Measurements from ENCODE around the gene IZUMO1. TPM values are rescaled to one million over a fixed set of nuclear protein-coding genes. Genes with fewer than 3 reads are reported as not detected.

The IZUMO1 gene
- total RNA-seq = 1 to 10 TPM in 1 of 4 donors, not detected in 3; 2.1 TPM

DNA sequence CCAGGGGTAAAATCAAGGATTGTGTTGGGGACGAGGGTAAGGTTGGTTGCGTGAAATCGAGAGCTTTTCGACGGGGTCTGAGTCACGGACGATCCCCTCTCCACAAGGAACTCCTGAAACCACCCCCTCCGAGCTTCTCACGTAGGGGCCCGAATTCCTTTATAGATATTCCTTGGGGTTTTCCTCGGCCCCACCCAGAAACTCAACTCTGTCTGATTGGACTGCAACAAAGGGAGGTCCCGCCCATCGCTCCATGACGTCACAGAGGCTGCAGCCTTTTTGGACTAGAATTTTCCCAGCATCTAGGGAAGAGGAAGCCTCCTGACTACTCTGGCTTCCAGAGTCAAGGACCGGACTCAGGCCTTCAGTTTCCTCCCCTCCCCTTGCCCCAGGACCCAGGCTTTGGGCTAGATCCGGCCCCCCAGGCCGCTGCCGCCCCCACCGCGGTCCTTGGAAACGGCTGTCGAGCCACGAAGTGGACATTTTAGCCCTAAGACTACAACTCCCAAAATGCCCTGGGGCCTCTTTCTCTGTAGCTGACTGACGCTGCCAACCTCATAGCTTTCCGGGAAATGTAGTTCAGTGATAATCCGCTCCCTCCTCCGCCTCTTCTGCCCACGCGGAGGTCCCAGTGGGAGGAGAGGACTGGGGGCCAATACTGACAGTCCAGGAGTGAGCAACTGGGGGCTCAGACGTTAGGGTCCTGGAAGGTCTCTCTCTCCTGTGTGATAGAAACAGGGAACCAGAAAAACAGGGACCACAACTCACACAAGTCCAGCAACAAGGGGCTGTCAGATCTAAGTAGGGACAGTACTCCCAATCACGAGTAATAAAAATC is at the start of gene IZUMO1:
Gene IZUMO1, minus strand, starts transcription at position 172 of the 838 bp plus-strand sequence. CDS start 1,050 bp downstream, outside the sequence.
- Histone ChIP-seq H3K27ac (peak within 1 kb of the TSS; percentile 73 to 82 (median 80)), H3K36me3 (no peaks in the 10 kb centered on the region), H3K27me3 (no peaks in the 10 kb centered on the region), H3K4me1 (peaks cover 4 to 5% of the 10 kb centered on the region in 2 donors), H3K9me3 (no peaks in the 10 kb centered on the region), H3K4me3 (peak within 1 kb of the TSS; percentile 41 to 56 (median 48))
- TF ChIP-seq, protein P1, sequence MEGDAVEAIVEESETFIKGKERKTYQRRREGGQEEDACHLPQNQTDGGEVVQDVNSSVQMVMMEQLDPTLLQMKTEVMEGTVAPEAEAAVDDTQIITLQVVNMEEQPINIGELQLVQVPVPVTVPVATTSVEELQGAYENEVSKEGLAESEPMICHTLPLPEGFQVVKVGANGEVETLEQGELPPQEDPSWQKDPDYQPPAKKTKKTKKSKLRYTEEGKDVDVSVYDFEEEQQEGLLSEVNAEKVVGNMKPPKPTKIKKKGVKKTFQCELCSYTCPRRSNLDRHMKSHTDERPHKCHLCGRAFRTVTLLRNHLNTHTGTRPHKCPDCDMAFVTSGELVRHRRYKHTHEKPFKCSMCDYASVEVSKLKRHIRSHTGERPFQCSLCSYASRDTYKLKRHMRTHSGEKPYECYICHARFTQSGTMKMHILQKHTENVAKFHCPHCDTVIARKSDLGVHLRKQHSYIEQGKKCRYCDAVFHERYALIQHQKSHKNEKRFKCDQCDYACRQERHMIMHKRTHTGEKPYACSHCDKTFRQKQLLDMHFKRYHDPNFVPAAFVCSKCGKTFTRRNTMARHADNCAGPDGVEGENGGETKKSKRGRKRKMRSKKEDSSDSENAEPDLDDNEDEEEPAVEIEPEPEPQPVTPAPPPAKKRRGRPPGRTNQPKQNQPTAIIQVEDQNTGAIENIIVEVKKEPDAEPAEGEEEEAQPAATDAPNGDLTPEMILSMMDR (IDR thresholded peaks at IDR 0.05 in 4 of 5, conservative IDR thresholded peaks at IDR 0.05 in 1 of 5) = no peak
- peak in 1 of 2 donors; percentile 53 for TF ChIP-seq POLR2A (IDR thresholded peaks at IDR 0.05)
- in situ Hi-C loops (cut with MboI; ENCODE audit: low sequenced_read_pairs in 4 of 4) = loop anchor here in 2 of 4 donors (10.0 to 25.0 kb wide), 2 partner anchors 102 to 110 kb away; partner anchors contain the start of genes CA11 (in 2 of the 2) and DBP (in 1 of the 2)
- ATAC-seq = peak; percentile 87 to 95
- intact Hi-C loops (cut with DNase I; ENCODE audit: low total_unique reads) = no loop called here
- peak; percentile 68 to 77 for DNase-seq

DNA sequence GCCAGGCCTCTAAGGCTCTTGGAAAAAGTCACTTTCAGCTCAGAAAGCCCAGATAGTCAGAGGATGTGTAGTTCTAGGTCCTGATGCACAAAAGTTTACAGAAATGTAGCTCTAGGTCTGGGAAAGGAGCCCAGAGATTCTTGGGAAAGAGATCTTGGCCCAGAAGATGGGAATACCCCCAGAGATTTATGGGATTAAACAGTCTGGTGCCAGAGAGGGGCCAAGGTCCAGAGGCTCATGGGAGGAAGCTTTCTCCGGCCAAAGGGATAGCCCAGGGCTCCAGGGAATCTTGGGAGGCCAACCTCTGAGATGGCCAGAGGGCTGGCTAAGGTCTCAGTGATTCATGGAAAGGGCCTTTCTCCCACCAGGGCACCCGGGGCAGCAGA is 49.0 kb upstream of the IZUMO1 start:
- in situ Hi-C loops (cut with MboI; ENCODE audit: low sequenced_read_pairs in 4 of 4) = no loop called here
- no peak for TF ChIP-seq POLR2A (IDR thresholded peaks at IDR 0.05)
- TF ChIP-seq, protein P1 (IDR thresholded peaks at IDR 0.05 in 4 of 5, conservative IDR thresholded peaks at IDR 0.05 in 1 of 5) = no peak
- Histone ChIP-seq H3K9me3 (no peaks in the 10 kb centered on the region), H3K27ac (peak overlapping the region; percentile 83 to 90 (median 86)), H3K4me3 (no peak overlapping the region), H3K4me1 (peaks cover 0 to 4% of the 10 kb centered on the region in 2 donors), H3K36me3 (no peaks in the 10 kb centered on the region), H3K27me3 (no peaks in the 10 kb centered on the region)
- intact Hi-C loops (cut with DNase I; ENCODE audit: low total_unique reads) = loop anchor here (1.0 to 5.0 kb wide), 4 partner anchors 15 to 257 kb away; partner anchors contain the start of genes BCAT2 and FTL
- DNase-seq = peak in 1 of 2 donors; percentile 55
- ATAC-seq = peak; percentile 31 to 33

DNA sequence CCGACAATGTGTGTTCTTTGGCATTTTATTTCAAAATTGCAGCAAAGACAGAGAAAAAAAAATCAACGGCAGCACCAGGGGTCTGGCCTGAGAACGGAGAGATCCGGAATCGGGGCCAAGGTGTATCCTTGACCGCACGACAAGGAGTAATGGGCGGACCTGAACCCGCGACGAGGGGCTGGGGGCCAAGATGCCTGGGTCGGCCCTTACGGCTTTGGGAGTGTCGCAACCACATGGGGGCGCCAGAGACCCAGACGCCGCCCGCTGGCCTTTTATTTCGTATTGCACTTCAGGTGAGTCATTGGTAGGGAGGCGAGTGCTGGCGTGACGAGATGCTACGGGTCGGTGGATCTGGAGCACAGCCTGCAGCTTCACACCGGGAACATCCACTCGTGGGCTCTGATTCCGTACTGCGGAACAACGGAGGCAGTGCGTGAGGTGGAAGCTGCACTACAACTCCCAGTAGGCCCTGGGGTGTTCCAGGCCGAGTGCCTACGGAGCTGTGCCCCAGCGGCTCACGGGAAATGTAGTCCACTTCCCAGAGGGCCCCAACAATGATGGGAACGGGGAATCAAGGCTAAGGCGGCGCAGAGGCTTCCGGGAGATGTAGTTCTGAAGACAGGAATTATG is 48.5 kb upstream of the IZUMO1 start:
- TF ChIP-seq POLR2A (IDR thresholded peaks at IDR 0.05) = no peak
- TF ChIP-seq, protein P1 (IDR thresholded peaks at IDR 0.05 in 4 of 5, conservative IDR thresholded peaks at IDR 0.05 in 1 of 5) = peak; percentile 98 to 99 (median 99)
- Histone ChIP-seq H3K4me3 (peak overlapping the region; percentile 46 to 56 (median 51)), H3K27me3 (no peaks in the 10 kb centered on the region), H3K4me1 (peaks cover 0 to 4% of the 10 kb centered on the region in 2 donors), H3K27ac (peak overlapping the region; percentile 83 to 90 (median 86)), H3K9me3 (no peaks in the 10 kb centered on the region), H3K36me3 (no peaks in the 10 kb centered on the region)
- in situ Hi-C loops (cut with MboI; ENCODE audit: low sequenced_read_pairs in 4 of 4) (no loop called here), intact Hi-C loops (cut with DNase I; ENCODE audit: low total_unique reads) (loop anchor here (1.0 to 5.0 kb wide), 4 partner anchors 16 to 257 kb away; partner anchors contain the start of genes BCAT2 and FTL)
- ATAC-seq (peak; percentile 97 to 98), DNase-seq (peak; percentile 90 to 93)

DNA sequence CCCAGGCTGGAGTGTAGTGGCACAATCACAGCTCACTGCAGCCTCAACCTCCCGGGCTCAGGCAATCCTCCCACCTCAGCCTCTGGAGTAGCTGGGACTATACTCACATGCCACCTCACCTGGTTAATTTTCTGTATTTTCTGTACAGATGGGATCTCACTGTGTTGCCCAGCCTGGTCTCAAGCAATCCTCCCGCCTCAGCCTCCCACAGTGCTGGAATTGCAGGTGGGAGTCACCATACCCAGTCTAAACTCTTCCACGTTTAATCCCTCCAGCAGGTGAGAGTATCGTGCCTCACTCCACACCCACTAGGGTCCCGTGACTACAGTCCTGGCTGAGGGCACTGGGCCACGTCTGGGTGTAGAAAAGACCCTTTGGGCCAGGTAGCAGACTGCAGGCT is 47.6 kb upstream of the IZUMO1 start:
- DNase-seq (no peak), ATAC-seq (no peak)
- intact Hi-C loops (cut with DNase I; ENCODE audit: low total_unique reads) = loop anchor here (2.0 kb wide), 1 partner anchor 17 kb away; the partner anchor contains the start of gene BCAT2
- no peaks in the 10 kb centered on the region for H3K27me3 ChIP-seq
- TF ChIP-seq POLR2A (IDR thresholded peaks at IDR 0.05) = no peak
- TF ChIP-seq, protein P1 (IDR thresholded peaks at IDR 0.05 in 4 of 5, conservative IDR thresholded peaks at IDR 0.05 in 1 of 5) = no peak
- H3K4me1 ChIP-seq = peaks cover 0 to 4% of the 10 kb centered on the region in 2 donors
- H3K9me3 ChIP-seq = no peaks in the 10 kb centered on the region
- in situ Hi-C loops (cut with MboI; ENCODE audit: low sequenced_read_pairs in 4 of 4) = loop anchor here (5.0 kb wide), 2 partner anchors 38 to 48 kb away; no protein-coding TSS in a partner anchor
- H3K36me3 ChIP-seq = no peaks in the 10 kb centered on the region
- H3K4me3 ChIP-seq = no peak overlapping the region
- peak overlapping the region; percentile 83 to 90 (median 86) for H3K27ac ChIP-seq

Data from gastrocnemius medialis (tissue), 4 donors.